Keratinocyte (primary cell): ENCODE results near the gene CCDC40. TPM values are rescaled to one million over a fixed set of nuclear protein-coding genes. Genes with fewer than 3 reads are reported as not detected.
"Not testable (repeated sequence)": the region's sequence is repeated elsewhere in the genome, so short reads cannot be mapped to it uniquely, and the experiment has no call there.

Experiments used
- DNase-seq: peaks from one replicate; pipeline ENCODE4 v3.0.0-alpha.2; 2011; ENCODE audit warnings: low read depth, missing footprints, low spot score
- FAIRE-seq: peaks from 2 replicates; lab custom pipeline; 2011; peaks lifted over from hg19 to GRCh38; lab: Jason Lieb, UNC
- H2AFZ ChIP-seq: 2 replicates; pipeline ENCODE4 v1.6.0; 2012; ENCODE audit warnings: low read length, control low read depth, inconsistent platforms; ENCODE audit not compliant: control insufficient read depth
- H3K27ac ChIP-seq: 2 replicates; pipeline ENCODE4 v1.5.1; 2011; ENCODE audit warnings: low read length; ENCODE audit not compliant: control insufficient read depth, insufficient read depth
- H3K27me3 ChIP-seq: 3 replicates; pipeline ENCODE4 v1.6.0; 2011; ENCODE audit warnings: low read length; ENCODE audit not compliant: control insufficient read depth, insufficient read depth; ENCODE audit errors: extremely low read depth
- H3K36me3 ChIP-seq, 2 experiments: 2 replicates in 1 of 2; 3 replicates in 1 of 2; pipeline ENCODE4 v1.5.1; 2011; ENCODE audit warnings: low read length in 2 of 2, mild to moderate bottlenecking in 1 of 2; ENCODE audit not compliant: control insufficient read depth in 2 of 2, insufficient read depth in 2 of 2; ENCODE audit errors: extremely low read depth in 1 of 2
- H3K4me1 ChIP-seq: 3 replicates; pipeline ENCODE4 v1.5.1; 2011; ENCODE audit warnings: low read length; ENCODE audit not compliant: control insufficient read depth, insufficient read depth; ENCODE audit errors: extremely low read depth
- H3K4me2 ChIP-seq: 3 replicates; pipeline ENCODE4 v1.6.0; 2011; ENCODE audit warnings: low read depth, low read length; ENCODE audit not compliant: control insufficient read depth, insufficient read depth; ENCODE audit errors: extremely low read depth
- H3K4me3 ChIP-seq, 3 experiments: fragments of 200-600 bp in 1 of 3; sonication (generic) in 1 of 3; 2 replicates in 2 of 3; 3 replicates in 1 of 3; pipeline ENCODE4 v1.5.1; 2011 to 2016; ENCODE audit warnings: low read length in 3 of 3, mild to moderate bottlenecking in 3 of 3, control low read depth in 2 of 3, inconsistent platforms in 1 of 3, low read depth in 1 of 3, mixed read lengths in 1 of 3, mixed run types in 1 of 3, moderate library complexity in 1 of 3; ENCODE audit not compliant: control insufficient read depth in 2 of 3, insufficient read depth in 2 of 3; ENCODE audit errors: extremely low read depth in 1 of 3
- H3K79me2 ChIP-seq: 2 replicates; pipeline ENCODE4 v1.6.0; 2012; ENCODE audit warnings: low read length; ENCODE audit not compliant: control insufficient read depth, insufficient read depth
- H3K9ac ChIP-seq: 3 replicates; pipeline ENCODE4 v1.6.0; 2011; ENCODE audit warnings: low read length; ENCODE audit not compliant: control insufficient read depth, insufficient read depth; ENCODE audit errors: extremely low read depth
- H3K9me1 ChIP-seq: 3 replicates; pipeline ENCODE4 v1.6.0; 2011; ENCODE audit warnings: low read length; ENCODE audit not compliant: control insufficient read depth, insufficient read depth; ENCODE audit errors: extremely low read depth
- H3K9me3 ChIP-seq: 2 replicates; pipeline ENCODE4 v1.5.1; 2012; ENCODE audit warnings: low read depth, low read length; ENCODE audit not compliant: control insufficient read depth
- H4K20me1 ChIP-seq: 3 replicates; pipeline ENCODE4 v1.6.0; 2011; ENCODE audit warnings: low read length; ENCODE audit not compliant: control insufficient read depth, insufficient read depth; ENCODE audit errors: extremely low read depth
- CTCF ChIP-seq, 3 experiments: IDR thresholded peaks in 1 of 3; conservative IDR thresholded peaks in 1 of 3; optimal IDR thresholded peaks in 1 of 3; 2 replicates in 2 of 3; 3 replicates in 1 of 3; pipeline versions ENCODE3 to v1.5.1; 2011; ENCODE audit warnings: low read length in 3 of 3, mild to moderate bottlenecking in 3 of 3, moderate library complexity in 2 of 3, control low read depth in 1 of 3, inconsistent platforms in 1 of 3; ENCODE audit not compliant: insufficient read depth in 2 of 3; ENCODE audit errors: extremely low read depth in 1 of 3
- EZH2 ChIP-seq: IDR thresholded peaks from one replicate; pipeline ENCODE4 v1.6.1; 2012; ENCODE audit warnings: inconsistent platforms, mild to moderate bottlenecking, low read length, moderate library complexity
- dilution Hi-C: fragments of 300-500 bp; cut with MboI; formaldehyde crosslinking; loops from one replicate; pipeline ENCODE4 v1.7.0; 2020; ENCODE audit warnings: low sequenced_read_pairs; ENCODE audit not compliant: extremely low pct_ligation_motif_present
- polyA plus RNA-seq, 5 experiments: library from polyadenylated mRNA; depleted of rRNA in 3 of 5; stranded (reverse) in 3 of 5; stranded (forward) in 1 of 5; unstranded in 1 of 5; fragments of >200 nt; gene quantifications; 1 replicate in 1 of 5; 2 replicates in 3 of 5; 3 replicates in 1 of 5; pipeline versions ENCODE4 v1.2.1 to v1.2.3, GENCODE V29; 2011 to 2012; ENCODE audit warnings: missing spikeins in 2 of 5, low read depth in 1 of 5, low replicate concordance in 1 of 5

Gene CCDC40
- polyA plus RNA-seq, 1 donor (not counting 4 experiments of a cell fraction or from before 2014, with no cell fraction given), result 2.4 TPM

- Histone ChIP-seq H3K79me2 (no peaks in the 10 kb centered on the region), H3K27me3 (no peaks in the 10 kb centered on the region), H3K9me3 (no peaks in the 10 kb centered on the region), H3K4me2 (no peak overlapping the region), H3K9ac (no peak overlapping the region), H3K4me3 (no peak overlapping the region), H2AFZ (no peak overlapping the region), H3K9me1 (no peaks in the 10 kb centered on the region), H3K27ac (no peak overlapping the region), H3K4me1 (no peaks in the 10 kb centered on the region), H4K20me1 (no peaks in the 10 kb centered on the region), H3K36me3 (no peaks in the 10 kb centered on the region)
- FAIRE-seq, result no peak
- dilution Hi-C loops, result no loop called here
- TF ChIP-seq CTCF (optimal IDR thresholded peaks at IDR 0.05 in 1 of 3, IDR thresholded peaks at IDR 0.05 in 1 of 3, conservative IDR thresholded peaks at IDR 0.05 in 1 of 3; ENCODE audit: extremely low read depth in 1 of 3, insufficient read depth in 2 of 3, low read length in 3 of 3), result no peak
- TF ChIP-seq EZH2, result no peak
- DNase-seq, result no peak
Measured at GRCh38 chr17:80045703-80046102, 9.3 kb downstream of the CCDC40 start.

- H3K9me1 ChIP-seq, H3K9me3 ChIP-seq, H3K4me1 ChIP-seq, FAIRE-seq, H3K27me3 ChIP-seq, H3K27ac ChIP-seq, H4K20me1 ChIP-seq, H3K79me2 ChIP-seq, H3K9ac ChIP-seq, H3K4me3 ChIP-seq, dilution Hi-C loops, H2AFZ ChIP-seq, H3K4me2 ChIP-seq, H3K36me3 ChIP-seq, DNase-seq: not testable (repeated sequence)
Measured at GRCh38 chr17:80046709-80047108, 10.3 kb downstream of the CCDC40 start.

DNA sequence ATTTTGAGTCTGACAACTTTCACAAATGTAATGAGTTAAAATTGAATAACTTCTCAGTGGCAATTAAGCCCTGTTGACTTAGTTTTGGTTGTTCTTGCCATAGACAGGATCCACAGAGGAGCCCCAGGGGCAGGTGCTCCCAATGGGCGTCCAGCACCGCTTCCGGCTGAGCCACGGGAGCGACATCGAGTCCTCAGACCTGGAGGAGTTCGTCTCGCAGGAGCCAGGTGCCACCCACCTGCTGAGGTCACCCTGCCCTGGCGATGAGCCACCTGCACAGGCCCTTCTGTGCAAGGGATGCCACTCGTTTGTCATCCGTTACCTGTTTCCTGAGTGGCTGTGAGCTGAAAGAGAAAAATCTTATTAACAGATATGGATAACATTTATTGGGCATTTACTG lies 10.7 kb downstream of the CCDC40 start:
- dilution Hi-C loops, result no loop called here
- H3K36me3 ChIP-seq, result no peaks in the 10 kb centered on the region
- H3K9me1 ChIP-seq, result no peaks in the 10 kb centered on the region
- no peak for DNase-seq
- H3K9ac ChIP-seq, result no peak overlapping the region
- no peak overlapping the region for H3K4me3 ChIP-seq
- H3K4me2 ChIP-seq, result no peak overlapping the region
- no peaks in the 10 kb centered on the region for H3K27me3 ChIP-seq
- no peak for FAIRE-seq
- no peaks in the 10 kb centered on the region for H3K79me2 ChIP-seq
- no peaks in the 10 kb centered on the region for H3K4me1 ChIP-seq
- H2AFZ ChIP-seq, result no peak overlapping the region
- no peaks in the 10 kb centered on the region for H3K9me3 ChIP-seq
- no peak overlapping the region for H3K27ac ChIP-seq
- no peak for TF ChIP-seq CTCF (optimal IDR thresholded peaks at IDR 0.05 in 1 of 3, IDR thresholded peaks at IDR 0.05 in 1 of 3, conservative IDR thresholded peaks at IDR 0.05 in 1 of 3; ENCODE audit: extremely low read depth in 1 of 3, insufficient read depth in 2 of 3, low read length in 3 of 3)
- no peak for TF ChIP-seq EZH2
- no peaks in the 10 kb centered on the region for H4K20me1 ChIP-seq
